ENCODE results near the gene IL1R2. TPM values are rescaled to one million over a fixed set of nuclear protein-coding genes. Genes with fewer than 3 reads are reported as not detected.

The IL1R2 gene
- total and polyA plus RNA-seq, 3 donors from 2014 or later: 2.2 to 3.7 (median 2.7) TPM

GRCh38 chr2:102028470-102028869, 36.7 kb downstream of the IL1R2 start:
- Histone ChIP-seq H3K9me3 (no peaks in the 10 kb centered on the region), H3K36me3 (ENCODE audit: low read depth, missing control alignments) (no peaks in the 10 kb centered on the region), H3K4me1 (peaks cover 45% of the 10 kb centered on the region), H3K4me3 (no peak overlapping the region), H3K27me3 (no peaks in the 10 kb centered on the region), H3K27ac (peak overlapping the region; percentile 72 to 83)
- intact Hi-C loops (cut with DNase I; ENCODE audit: low total_unique reads): no loop called here
- no peak for DNase-seq
- TF ChIP-seq, protein P1, sequence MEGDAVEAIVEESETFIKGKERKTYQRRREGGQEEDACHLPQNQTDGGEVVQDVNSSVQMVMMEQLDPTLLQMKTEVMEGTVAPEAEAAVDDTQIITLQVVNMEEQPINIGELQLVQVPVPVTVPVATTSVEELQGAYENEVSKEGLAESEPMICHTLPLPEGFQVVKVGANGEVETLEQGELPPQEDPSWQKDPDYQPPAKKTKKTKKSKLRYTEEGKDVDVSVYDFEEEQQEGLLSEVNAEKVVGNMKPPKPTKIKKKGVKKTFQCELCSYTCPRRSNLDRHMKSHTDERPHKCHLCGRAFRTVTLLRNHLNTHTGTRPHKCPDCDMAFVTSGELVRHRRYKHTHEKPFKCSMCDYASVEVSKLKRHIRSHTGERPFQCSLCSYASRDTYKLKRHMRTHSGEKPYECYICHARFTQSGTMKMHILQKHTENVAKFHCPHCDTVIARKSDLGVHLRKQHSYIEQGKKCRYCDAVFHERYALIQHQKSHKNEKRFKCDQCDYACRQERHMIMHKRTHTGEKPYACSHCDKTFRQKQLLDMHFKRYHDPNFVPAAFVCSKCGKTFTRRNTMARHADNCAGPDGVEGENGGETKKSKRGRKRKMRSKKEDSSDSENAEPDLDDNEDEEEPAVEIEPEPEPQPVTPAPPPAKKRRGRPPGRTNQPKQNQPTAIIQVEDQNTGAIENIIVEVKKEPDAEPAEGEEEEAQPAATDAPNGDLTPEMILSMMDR (IDR thresholded peaks at IDR 0.05): no peak
- no peak for TF ChIP-seq POLR2A (IDR thresholded peaks at IDR 0.05)

- Histone ChIP-seq H3K27me3 (no peaks in the 10 kb centered on the region), H3K27ac (peak overlapping the region in 1 of 2 donors; percentile 83), H3K4me1 (peaks cover 48% of the 10 kb centered on the region), H3K4me3 (no peak overlapping the region), H3K36me3 (ENCODE audit: low read depth, missing control alignments) (no peaks in the 10 kb centered on the region), H3K9me3 (no peaks in the 10 kb centered on the region)
- WGBS, 2 donors: 94 to 96% methylated on average over 2 of the region's 2 CpGs
- TF ChIP-seq, protein P1 (IDR thresholded peaks at IDR 0.05): no peak
- TF ChIP-seq POLR2A (IDR thresholded peaks at IDR 0.05): no peak
- intact Hi-C loops (cut with DNase I; ENCODE audit: low total_unique reads): no loop called here
- no peak for DNase-seq
Observed at GRCh38 chr2:102029405-102029804, 37.6 kb downstream of the IL1R2 start.

- H3K4me1 ChIP-seq: peaks cover 51% of the 10 kb centered on the region
- no peaks in the 10 kb centered on the region for H3K36me3 ChIP-seq (ENCODE audit: low read depth, missing control alignments)
- H3K9me3 ChIP-seq: no peaks in the 10 kb centered on the region
- no peak overlapping the region for H3K27ac ChIP-seq
- no peak for TF ChIP-seq POLR2A (IDR thresholded peaks at IDR 0.05)
- TF ChIP-seq, protein P1 (IDR thresholded peaks at IDR 0.05): no peak
- H3K4me3 ChIP-seq: no peak overlapping the region
- H3K27me3 ChIP-seq: no peaks in the 10 kb centered on the region
- DNase-seq: no peak
- intact Hi-C loops (cut with DNase I; ENCODE audit: low total_unique reads): no loop called here
Observed at GRCh38 chr2:102029952-102030351, 38.2 kb downstream of the IL1R2 start.

GRCh38 chr2:102030502-102030854, 38.7 kb downstream of the IL1R2 start:
- Histone ChIP-seq H3K4me1 (peaks cover 49% of the 10 kb centered on the region), H3K27ac (no peak overlapping the region), H3K4me3 (no peak overlapping the region), H3K27me3 (no peaks in the 10 kb centered on the region), H3K9me3 (no peaks in the 10 kb centered on the region), H3K36me3 (ENCODE audit: low read depth, missing control alignments) (no peaks in the 10 kb centered on the region)
- DNase-seq: no peak
- WGBS, 2 donors: 63 to 84% methylated on average over 1 of the region's 1 CpG
- intact Hi-C loops (cut with DNase I; ENCODE audit: low total_unique reads): no loop called here
- no peak for TF ChIP-seq POLR2A (IDR thresholded peaks at IDR 0.05)
- TF ChIP-seq, protein P1 (IDR thresholded peaks at IDR 0.05): no peak

- no peaks in the 10 kb centered on the region for H3K9me3 ChIP-seq
- no peak for TF ChIP-seq POLR2A (IDR thresholded peaks at IDR 0.05)
- TF ChIP-seq, protein P1 (IDR thresholded peaks at IDR 0.05): no peak
- DNase-seq: no peak
- intact Hi-C loops (cut with DNase I; ENCODE audit: low total_unique reads): no loop called here
- H3K36me3 ChIP-seq (ENCODE audit: low read depth, missing control alignments): no peaks in the 10 kb centered on the region
- no peaks in the 10 kb centered on the region for H3K27me3 ChIP-seq
- H3K4me3 ChIP-seq: peak overlapping the region in 1 of 2 donors; percentile 10
- WGBS, 2 donors: 63 to 81% methylated on average over 15 of the region's 15 CpGs
- no peak overlapping the region for H3K27ac ChIP-seq
- peaks cover 44% of the 10 kb centered on the region for H3K4me1 ChIP-seq
Observed at GRCh38 chr2:102030855-102031527, 39.2 kb downstream of the IL1R2 start.

All from testis (tissue), 3 donors.